ENCODE results near the gene RNU4-1.

The RNU4-1 gene

DNA sequence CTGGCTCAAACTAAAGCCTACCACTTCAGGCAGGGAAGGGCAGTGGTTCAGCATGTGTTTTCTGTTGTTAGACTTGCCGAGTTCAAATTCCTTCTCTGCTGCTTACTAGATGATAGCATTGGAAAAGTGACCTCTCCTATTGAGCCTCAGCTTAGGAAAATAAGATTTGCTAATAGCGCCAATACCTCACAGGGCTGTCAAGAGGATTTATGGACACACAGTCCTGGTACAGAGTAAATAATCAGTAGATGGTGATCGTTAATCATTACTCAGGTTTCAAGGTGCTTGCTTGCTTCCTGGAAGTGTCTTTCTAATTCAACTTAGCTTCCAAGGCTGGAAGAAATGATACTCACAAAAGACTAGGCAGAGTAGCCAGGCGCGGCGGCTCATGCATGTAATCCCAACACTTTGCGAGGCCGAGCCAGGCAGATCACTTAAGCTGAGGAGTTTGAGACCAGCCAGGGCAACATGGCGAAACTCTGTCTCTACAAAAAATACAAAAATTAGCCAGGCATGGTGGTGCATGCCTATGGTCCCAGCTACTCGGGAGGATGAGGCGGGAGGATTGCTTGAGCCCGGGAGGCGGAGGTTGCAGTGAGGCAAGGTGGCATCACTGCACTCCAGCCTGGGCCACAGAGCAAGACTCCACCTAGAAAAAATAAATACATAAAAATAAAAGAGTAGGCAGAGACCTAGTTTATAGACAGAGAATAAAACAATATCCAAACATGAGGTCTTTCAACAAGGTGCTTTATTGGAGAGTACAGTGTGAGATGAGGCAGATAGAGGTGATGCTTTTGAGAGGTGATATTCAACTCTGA, 28.6 kb upstream of the RNU4-1 start:
- no peaks in the 10 kb centered on the region for H3K9me3 ChIP-seq
- no peaks in the 10 kb centered on the region for H3K36me3 ChIP-seq (replicated peaks)
- DNase-seq (ENCODE audit: low spot score in 2 of 2), result no peak
- in situ Hi-C loops (cut with MboI; ENCODE audit: low sequenced_read_pairs), result loop anchor here (10.0 kb wide), 1 partner anchor 393 kb away; the partner anchor contains the start of gene UNC119B
- no peak overlapping the region for H3K4me3 ChIP-seq
- H3K27me3 ChIP-seq (ENCODE audit: low read depth), result no peaks in the 10 kb centered on the region
- peaks cover 5% of the 10 kb centered on the region for H3K4me1 ChIP-seq

DNA sequence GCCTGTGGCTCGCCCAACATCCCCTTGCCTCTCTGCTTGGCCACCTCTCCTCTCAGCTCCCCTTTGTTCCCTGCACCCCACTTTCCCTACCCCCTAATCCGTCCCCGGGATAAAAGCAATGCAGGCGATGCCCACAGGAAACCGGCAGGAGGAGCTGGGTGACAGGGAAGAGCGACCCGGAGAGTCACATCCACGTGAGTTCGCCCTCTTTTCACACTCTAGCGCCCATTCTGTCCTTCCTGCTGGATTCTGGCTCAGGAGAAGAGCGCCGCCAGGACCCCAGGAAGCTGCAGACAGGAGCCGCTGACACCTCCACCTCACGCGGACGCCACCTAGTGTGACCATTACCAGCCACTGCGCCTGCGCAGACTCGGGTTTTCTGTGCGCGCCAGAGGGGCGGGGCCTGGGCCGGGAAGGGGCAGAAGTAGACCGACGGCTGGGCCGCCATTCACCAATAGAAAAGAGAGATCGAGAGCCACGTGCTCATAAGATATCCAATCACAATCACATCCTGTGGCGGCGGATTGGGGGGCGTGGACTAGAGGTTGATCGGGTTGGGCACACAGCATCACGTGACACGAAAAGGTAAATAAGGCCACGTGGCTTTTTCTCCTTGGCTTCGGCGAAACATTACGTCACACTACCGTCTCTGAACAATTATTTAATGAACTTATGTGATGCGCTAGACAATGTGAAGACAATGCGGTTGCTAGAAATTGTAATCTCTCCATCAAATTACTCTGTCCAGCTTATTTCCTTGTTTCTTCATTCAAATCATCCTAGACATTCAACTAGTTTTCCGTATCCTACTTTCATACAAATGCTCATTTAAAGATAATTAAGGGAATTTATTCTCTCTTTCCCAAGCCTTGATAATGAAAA, 24.4 kb upstream of the RNU4-1 start:
- H3K27me3 ChIP-seq (ENCODE audit: low read depth), result no peaks in the 10 kb centered on the region
- in situ Hi-C loops (cut with MboI; ENCODE audit: low sequenced_read_pairs), result no loop called here
- H3K4me1 ChIP-seq, result peaks cover 7% of the 10 kb centered on the region
- DNase-seq (ENCODE audit: low spot score in 2 of 2), result peak; percentile 100
- peak overlapping the region; percentile 36 for H3K4me3 ChIP-seq
- no peaks in the 10 kb centered on the region for H3K36me3 ChIP-seq (replicated peaks)
- H3K9me3 ChIP-seq, result no peaks in the 10 kb centered on the region

DNA sequence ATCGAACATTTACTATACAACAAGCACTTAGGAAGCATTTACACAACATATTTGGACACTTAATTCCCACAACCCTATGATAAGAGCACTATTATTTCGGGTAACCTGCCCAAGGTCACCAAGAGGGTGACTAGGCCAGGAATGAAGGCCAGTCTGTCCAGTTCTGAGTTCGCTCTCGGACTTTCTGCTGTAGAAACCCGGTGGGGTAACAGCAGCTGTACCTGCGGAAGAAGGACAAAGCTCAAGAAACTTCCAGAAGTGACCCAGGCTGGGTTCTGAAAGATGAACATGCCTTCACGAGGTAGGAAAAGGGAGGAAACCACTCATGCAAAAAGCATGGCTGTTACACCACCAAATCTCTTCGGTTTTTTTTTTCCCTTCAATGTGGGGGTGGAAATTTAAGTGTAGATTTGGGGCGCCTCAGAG, 23.8 kb upstream of the RNU4-1 start:
- no peaks in the 10 kb centered on the region for H3K27me3 ChIP-seq (ENCODE audit: low read depth)
- in situ Hi-C loops (cut with MboI; ENCODE audit: low sequenced_read_pairs), result no loop called here
- no peaks in the 10 kb centered on the region for H3K36me3 ChIP-seq (replicated peaks)
- no peak for DNase-seq (ENCODE audit: low spot score in 2 of 2)
- H3K4me1 ChIP-seq, result peaks cover 7% of the 10 kb centered on the region
- peak overlapping the region; percentile 36 for H3K4me3 ChIP-seq
- H3K9me3 ChIP-seq, result no peaks in the 10 kb centered on the region

DNA sequence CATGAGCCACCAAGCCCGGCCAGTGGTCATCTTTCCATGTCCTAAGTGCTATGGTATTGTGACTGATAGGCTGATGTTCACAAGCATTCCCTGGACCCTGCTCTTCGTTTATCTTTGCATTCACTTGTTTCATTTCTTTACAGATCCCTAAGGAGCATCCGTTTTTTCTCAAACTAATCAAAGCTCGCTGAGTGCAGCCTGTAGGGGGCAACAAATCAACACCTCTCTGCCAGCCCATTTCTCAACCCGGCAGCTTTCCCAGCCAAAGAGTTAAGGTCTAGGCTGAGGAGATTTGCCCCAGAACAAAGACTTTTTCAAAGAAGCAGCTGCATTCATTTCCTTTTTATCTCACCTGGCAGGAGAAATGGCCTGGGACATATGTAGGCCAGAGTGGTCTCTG, 21.2 kb upstream of the RNU4-1 start:
- Histone ChIP-seq H3K4me3 (no peak overlapping the region), H3K27me3 (ENCODE audit: low read depth) (no peaks in the 10 kb centered on the region), H3K36me3 (replicated peaks) (no peaks in the 10 kb centered on the region), H3K9me3 (no peaks in the 10 kb centered on the region), H3K4me1 (peaks cover 7% of the 10 kb centered on the region)
- in situ Hi-C loops (cut with MboI; ENCODE audit: low sequenced_read_pairs), result no loop called here
- DNase-seq (ENCODE audit: low spot score in 2 of 2), result peak in 1 of 2 experiments; percentile 55

DNA sequence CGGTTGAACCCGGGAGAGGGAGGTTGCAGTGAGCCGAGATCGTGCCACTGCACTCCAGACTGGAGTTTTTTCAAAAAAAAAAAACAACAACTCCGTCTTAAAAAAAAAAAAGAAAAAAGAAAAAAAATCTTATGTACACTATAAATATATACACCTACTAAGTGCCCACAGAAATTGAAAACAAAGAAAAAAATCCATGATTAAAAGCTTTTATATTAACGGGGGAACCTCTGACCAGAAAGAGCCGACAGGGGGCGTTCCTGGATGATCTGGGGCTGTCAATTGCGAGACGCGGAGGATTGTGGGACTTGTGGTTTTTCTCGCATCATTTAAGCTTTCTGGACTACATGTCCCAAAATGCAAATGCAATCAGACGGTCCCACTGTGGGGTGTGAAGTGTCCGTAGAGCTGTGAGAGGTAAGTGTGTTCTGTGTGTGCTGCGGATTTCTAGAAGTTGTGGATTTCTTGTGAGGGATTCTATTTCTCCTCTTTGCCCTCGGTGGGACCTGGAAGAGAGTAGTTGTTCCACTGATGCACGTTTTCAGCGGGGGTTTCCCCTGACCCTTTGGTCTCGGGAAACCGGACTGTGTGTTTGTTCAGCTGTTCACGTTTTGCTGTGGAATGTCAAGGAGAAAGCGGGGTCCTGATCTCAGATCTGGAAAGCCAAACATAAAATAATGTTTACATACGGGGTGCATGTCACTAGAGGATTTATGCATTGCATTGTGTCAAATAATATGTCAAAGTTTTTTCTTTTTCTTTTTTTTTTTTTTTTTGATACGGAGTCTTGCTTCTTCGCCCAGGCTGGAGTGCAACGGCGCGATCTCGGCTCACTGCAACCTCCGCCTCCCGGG, 9.2 kb upstream of the RNU4-1 start, which contains the start of gene SIRT4:
SIRT4 (plus strand) TSS at position 360 of the 854 bp plus-strand sequence. CDS start 1,241 bp downstream, outside the sequence.
- in situ Hi-C loops (cut with MboI; ENCODE audit: low sequenced_read_pairs), result no loop called here
- peak within 1 kb of the TSS; percentile 44 for H3K4me3 ChIP-seq
- no peaks in the 10 kb centered on the region for H3K4me1 ChIP-seq

DNA sequence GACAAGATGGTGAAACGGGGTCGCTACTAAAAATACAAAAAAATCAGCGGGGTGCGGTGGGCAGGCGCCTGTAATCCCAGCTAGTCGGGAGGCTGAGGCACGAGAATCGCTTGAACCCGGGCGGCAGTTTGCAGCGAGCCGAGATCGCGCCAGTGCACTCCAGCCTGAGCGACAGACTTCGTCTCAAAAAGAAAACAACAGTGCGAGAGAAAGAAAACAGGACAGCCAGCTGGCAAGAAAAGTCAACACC, 701 bp downstream of the RNU4-1 start:
- H3K9me3 ChIP-seq, result no peaks in the 10 kb centered on the region
- H3K4me3 ChIP-seq, result peak overlapping the region; percentile 37
- in situ Hi-C loops (cut with MboI; ENCODE audit: low sequenced_read_pairs), result no loop called here
- no peaks in the 10 kb centered on the region for H3K36me3 ChIP-seq (replicated peaks)
- DNase-seq (ENCODE audit: low spot score in 2 of 2), result no peak
- no peaks in the 10 kb centered on the region for H3K27me3 ChIP-seq (ENCODE audit: low read depth)
- peaks cover 26% of the 10 kb centered on the region for H3K4me1 ChIP-seq

More for the DNA sequence above, 9.2 kb upstream of the RNU4-1 start, which contains the start of gene SIRT4:
- DNase-seq (ENCODE audit: low spot score in 2 of 2), result peak; percentile 92 to 94
- Histone ChIP-seq H3K9me3 (no peaks in the 10 kb centered on the region), H3K36me3 (replicated peaks) (no peaks in the 10 kb centered on the region), H3K27me3 (ENCODE audit: low read depth) (no peaks in the 10 kb centered on the region)

DNA sequence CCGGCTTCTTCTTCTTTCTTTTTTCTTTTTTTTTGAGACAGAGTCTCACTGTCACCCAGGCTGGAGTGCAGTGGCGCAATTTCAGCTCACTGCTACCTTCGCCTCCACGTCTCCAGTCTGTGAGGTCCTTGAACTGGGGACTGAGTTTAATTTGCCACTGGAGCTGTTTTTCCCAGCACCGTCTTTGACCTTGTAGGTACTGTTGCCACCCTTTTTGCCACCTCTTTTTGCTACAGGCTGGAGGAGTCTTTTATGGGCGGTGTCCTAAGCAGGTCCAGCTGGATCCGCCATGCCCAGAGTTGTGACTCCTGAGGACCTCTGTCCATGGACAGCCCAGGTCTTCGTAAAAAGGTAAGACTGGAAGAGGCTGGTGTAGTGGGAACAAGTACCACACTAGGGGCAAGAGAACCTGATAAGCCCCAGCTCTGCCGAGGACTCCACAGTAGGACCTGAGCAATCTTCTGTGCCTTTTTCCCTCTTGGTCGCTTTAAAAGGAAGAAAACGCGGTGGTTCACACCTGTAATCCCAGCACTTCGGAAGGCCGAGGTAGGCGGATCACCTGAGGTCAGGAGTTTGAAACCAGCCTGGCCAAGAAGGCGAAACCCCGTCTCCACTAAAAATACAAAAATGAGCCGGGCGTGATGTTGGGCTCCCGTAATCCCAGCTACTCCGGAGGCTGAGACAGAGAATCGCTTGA, 2.3 kb downstream of the RNU4-1 start:
- in situ Hi-C loops (cut with MboI; ENCODE audit: low sequenced_read_pairs), result no loop called here
- peak overlapping the region; percentile 25 for H3K4me3 ChIP-seq
- H3K36me3 ChIP-seq (replicated peaks), result no peaks in the 10 kb centered on the region
- DNase-seq (ENCODE audit: low spot score in 2 of 2), result peak; percentile 59 to 82
- H3K9me3 ChIP-seq, result no peaks in the 10 kb centered on the region
- H3K4me1 ChIP-seq, result peaks cover 26% of the 10 kb centered on the region
- H3K27me3 ChIP-seq (ENCODE audit: low read depth), result no peaks in the 10 kb centered on the region

DNA sequence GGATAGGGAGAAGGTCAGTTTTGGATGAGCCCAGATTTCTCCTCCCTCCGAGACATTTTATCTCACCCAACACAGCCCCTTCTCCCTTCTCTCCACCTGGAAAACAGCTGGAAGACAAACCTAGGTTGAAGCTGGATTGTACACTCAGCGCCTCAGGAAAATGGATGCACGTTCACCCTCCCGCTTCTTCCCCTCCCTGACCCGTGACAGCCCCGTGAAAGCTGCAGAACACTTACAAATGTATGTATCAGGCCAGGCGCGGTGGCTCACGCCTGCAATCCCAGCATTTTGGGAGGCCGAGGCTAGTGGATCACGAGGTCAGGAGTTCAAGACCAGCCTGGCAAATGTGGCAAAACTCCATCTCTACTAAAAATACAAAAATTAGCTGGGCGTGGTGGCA, 5.5 kb downstream of the RNU4-1 start:
- in situ Hi-C loops (cut with MboI; ENCODE audit: low sequenced_read_pairs), result no loop called here

DNA sequence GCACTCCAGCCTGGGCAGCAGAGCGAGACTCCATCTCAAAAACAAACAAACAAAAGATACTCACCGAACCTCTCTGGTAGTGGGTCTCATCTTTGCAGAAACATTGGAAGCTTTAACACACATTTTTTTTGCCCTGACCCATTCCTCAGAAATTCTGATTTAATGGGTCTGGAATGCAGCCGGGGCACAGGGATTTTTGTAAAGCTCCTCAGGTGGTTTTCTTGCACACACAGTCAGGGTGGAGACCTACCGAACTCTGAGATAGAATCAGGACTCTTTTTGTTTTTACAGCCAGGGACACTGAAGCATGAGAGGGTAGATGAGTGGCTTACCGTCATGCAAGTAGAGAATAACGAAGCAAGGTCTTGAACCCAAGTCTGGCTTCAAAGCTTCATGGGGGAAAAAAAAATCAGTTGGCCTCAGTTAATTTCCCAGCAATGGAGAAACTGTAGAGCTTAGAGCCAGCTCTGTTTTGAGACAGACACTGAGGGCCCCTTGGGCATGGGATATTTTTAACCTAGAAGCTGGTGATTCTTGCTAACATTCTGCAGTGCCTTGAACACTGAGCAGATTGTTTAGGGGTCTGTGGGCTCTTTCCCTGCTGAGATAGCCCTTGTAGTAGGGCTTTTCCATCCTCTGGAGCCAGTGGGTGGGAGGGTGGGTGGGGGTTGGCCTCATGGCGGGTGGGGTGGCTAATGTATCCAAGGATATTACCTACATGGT, 6.1 kb downstream of the RNU4-1 start:
- in situ Hi-C loops (cut with MboI; ENCODE audit: low sequenced_read_pairs), result no loop called here
- Histone ChIP-seq H3K4me1 (peaks cover 9% of the 10 kb centered on the region), H3K36me3 (replicated peaks) (no peaks in the 10 kb centered on the region), H3K9me3 (no peaks in the 10 kb centered on the region), H3K4me3 (no peak overlapping the region), H3K27me3 (ENCODE audit: low read depth) (no peaks in the 10 kb centered on the region)
- no peak for DNase-seq (ENCODE audit: low spot score in 2 of 2)

More for the DNA sequence above, 5.5 kb downstream of the RNU4-1 start:
- no peaks in the 10 kb centered on the region for H3K27me3 ChIP-seq (ENCODE audit: low read depth)
- DNase-seq (ENCODE audit: low spot score in 2 of 2), result no peak
- H3K4me3 ChIP-seq, result no peak overlapping the region
- H3K4me1 ChIP-seq, result peaks cover 9% of the 10 kb centered on the region
- no peaks in the 10 kb centered on the region for H3K36me3 ChIP-seq (replicated peaks)
- no peaks in the 10 kb centered on the region for H3K9me3 ChIP-seq

DNA sequence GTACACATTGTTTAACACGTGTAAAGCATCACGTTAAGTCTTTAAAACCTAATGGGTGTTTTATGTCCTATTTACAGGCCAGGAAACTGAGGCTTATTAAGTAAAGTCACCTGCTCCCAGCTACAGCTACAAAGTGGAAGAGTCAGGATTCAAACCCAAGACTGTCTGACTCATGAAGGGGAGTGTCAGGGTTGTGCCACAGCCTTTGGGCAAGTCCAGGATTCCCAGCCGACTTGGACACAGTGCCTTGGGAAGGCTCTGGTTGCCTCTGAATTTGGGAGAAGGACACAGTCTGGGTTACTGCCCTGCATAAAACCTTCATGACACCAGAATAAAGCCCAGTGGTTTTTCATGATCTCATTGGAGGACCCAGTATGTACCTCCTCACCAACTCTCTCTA, 8.7 kb downstream of the RNU4-1 start:
- H3K36me3 ChIP-seq (replicated peaks), result no peaks in the 10 kb centered on the region
- H3K4me3 ChIP-seq, result no peak overlapping the region
- DNase-seq (ENCODE audit: low spot score in 2 of 2), result no peak
- in situ Hi-C loops (cut with MboI; ENCODE audit: low sequenced_read_pairs), result no loop called here
- no peaks in the 10 kb centered on the region for H3K9me3 ChIP-seq
- no peaks in the 10 kb centered on the region for H3K4me1 ChIP-seq
- no peaks in the 10 kb centered on the region for H3K27me3 ChIP-seq (ENCODE audit: low read depth)

DNA sequence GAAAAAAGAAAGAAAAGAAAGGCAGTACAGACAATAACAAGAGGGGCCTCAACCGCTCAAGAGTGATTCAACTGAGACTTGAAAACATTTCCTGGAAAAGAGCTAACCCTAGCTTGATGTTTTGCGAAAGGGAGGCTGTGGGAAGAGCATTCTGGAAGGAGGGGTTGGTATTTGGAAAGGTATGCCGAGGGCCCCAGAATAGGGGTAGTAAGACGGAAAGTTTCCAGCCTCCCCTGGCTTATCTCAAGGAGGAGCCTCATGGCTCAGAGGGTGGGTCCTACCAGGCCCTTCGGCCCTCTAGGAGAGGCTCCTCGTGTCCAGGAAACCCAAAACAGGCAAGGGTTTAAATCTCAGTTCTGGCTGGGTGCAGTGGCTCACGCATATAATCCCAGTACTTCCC, 9.7 kb downstream of the RNU4-1 start:
- in situ Hi-C loops (cut with MboI; ENCODE audit: low sequenced_read_pairs), result no loop called here
- no peaks in the 10 kb centered on the region for H3K9me3 ChIP-seq
- H3K27me3 ChIP-seq (ENCODE audit: low read depth), result no peaks in the 10 kb centered on the region
- DNase-seq (ENCODE audit: low spot score in 2 of 2), result no peak
- no peaks in the 10 kb centered on the region for H3K36me3 ChIP-seq (replicated peaks)
- H3K4me3 ChIP-seq, result no peak overlapping the region
- no peaks in the 10 kb centered on the region for H3K4me1 ChIP-seq

DNA sequence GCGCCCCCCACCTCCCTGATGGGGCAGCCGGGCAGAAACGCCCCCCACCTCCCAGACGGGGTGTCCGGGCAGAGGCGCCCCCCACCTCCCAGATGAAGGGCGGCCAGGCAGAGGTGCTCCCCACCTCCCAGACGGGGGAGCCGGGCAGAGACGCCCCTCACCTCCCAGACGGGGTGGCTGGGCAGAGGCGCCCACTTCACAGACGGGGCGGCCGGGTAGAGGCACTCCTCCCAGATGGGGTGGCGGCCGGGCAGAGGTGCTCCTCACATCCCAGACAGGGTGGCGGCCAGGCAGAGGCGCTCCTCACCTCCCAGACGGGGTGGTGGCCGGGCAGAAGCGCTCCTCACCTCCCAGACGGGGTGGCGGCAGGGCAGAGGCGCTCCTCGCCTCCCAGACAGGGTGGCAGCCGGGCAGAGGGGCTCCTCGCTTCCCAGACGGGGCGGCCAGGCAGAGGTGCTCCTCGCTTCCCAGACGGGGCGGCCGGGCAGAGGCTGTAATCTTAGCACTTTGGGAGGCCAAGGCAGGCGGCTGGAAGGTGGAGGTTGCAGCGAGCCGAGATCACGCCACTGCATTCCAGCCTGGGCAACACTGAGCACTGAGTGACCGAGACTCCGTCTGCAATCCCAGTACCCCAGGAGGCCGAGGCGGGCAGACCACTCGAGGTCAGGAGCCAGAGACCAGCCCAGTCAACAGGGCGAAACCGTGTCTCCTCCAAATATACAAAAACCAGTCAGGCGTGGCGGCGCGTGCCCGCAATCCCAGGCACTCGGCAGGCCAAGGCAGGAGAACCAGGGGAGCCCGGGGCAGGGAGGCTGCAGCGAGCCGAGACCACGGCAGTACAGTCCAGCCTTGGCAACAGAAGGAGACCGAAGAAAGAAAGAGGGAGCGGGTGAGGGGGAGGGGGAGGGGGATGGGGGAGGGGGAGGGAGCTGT, 14.6 kb downstream of the RNU4-1 start:
- DNase-seq (ENCODE audit: low spot score in 2 of 2), result no peak
- Histone ChIP-seq H3K36me3 (replicated peaks) (no peaks in the 10 kb centered on the region), H3K4me1 (no peaks in the 10 kb centered on the region), H3K9me3 (no peaks in the 10 kb centered on the region), H3K4me3 (no peak overlapping the region), H3K27me3 (ENCODE audit: low read depth) (no peaks in the 10 kb centered on the region)
- in situ Hi-C loops (cut with MboI; ENCODE audit: low sequenced_read_pairs), result no loop called here

All from HAP-1 (cell line).